Gastroesophageal sphincter (tissue), 4 donors: ENCODE measurements around the gene CLDN4. TPM values are rescaled to one million over a fixed set of nuclear protein-coding genes. Genes with fewer than 3 reads are reported as not detected.
A peak's percentile ranks its signal among the peaks of the same experiment; 100 is the strongest.

Experiments
- ATAC-seq: fragments of 150-250 bp; one replicate; pipeline ENCODE4 v1.9.1; 2016; ENCODE audit warnings: mild to moderate bottlenecking, moderate library complexity
- H3K27ac ChIP-seq, 4 donors: fragments of 200-600 bp; sonication (generic) in 3 of 4; 1 replicate in 3 of 4; 2 replicates in 1 of 4; pipeline ENCODE4 v1.5.1; 2016 to 2019
- H3K27me3 ChIP-seq: fragments of 200-600 bp; sonication (generic); one replicate; pipeline ENCODE4 v1.5.1; 2019
- H3K36me3 ChIP-seq, 2 donors: fragments of 200-600 bp; sonication (generic); one replicate each; pipeline ENCODE4 v1.5.1; 2019; ENCODE audit warnings: control low read depth in 1 of 2
- H3K4me1 ChIP-seq, 3 donors: fragments of 200-600 bp; sonication (generic); 1 replicate in 2 of 3; 2 replicates in 1 of 3; pipeline ENCODE4 v1.5.1; 2016 to 2019; ENCODE audit warnings: control low read depth in 2 of 3
- H3K4me3 ChIP-seq, 2 donors: fragments of 200-600 bp; sonication (generic); one replicate each; pipeline ENCODE4 v1.5.1; 2019; ENCODE audit warnings: mild to moderate bottlenecking in 1 of 2, moderate library complexity in 1 of 2
- H3K9me3 ChIP-seq, 3 donors: fragments of 200-600 bp; sonication (generic); one replicate each; pipeline ENCODE4 v1.5.1; 2017 to 2019; ENCODE audit warnings: control low read depth in 2 of 3
- EP300 ChIP-seq: sonication (generic); formaldehyde crosslinking; IDR thresholded peaks from one replicate; pipeline ENCODE4 v1.6.1; 2017; ENCODE audit warnings: antibody characterized with exemption, mild to moderate bottlenecking
- POLR2A ChIP-seq, 2 donors: fragments of 450-650 bp; IDR thresholded peaks; one replicate each; pipeline ENCODE4 v1.6.1; 2017; ENCODE audit warnings: antibody characterized with exemption in 2 of 2, mild to moderate bottlenecking in 2 of 2, moderate library complexity in 1 of 2
- POLR2AphosphoS5 ChIP-seq: sonication (generic); formaldehyde crosslinking; IDR thresholded peaks from one replicate; pipeline ENCODE4 v1.6.1; 2017; ENCODE audit warnings: antibody characterized with exemption
- WGBS, 2 donors: methylation state at CpG; one replicate each; pipeline ENCODE4 v1.1.5; 2018; ENCODE audit warnings: low coverage in 1 of 2; 5-methylcytosine and 5-hydroxymethylcytosine counted together
- total RNA-seq, 4 donors: library from RNA; depleted of rRNA; stranded (reverse); fragments of >200 nt; gene quantifications; one replicate each; pipeline ENCODE4 v1.1.0, GENCODE V29; 2016
- TF ChIP-seq, protein P1 (sequence below), 4 experiments: fragments of 200-600 bp in 2 of 4; fragments of 450-650 bp in 2 of 4; sonication (generic) in 1 of 4; IDR thresholded peaks; one replicate each; pipeline ENCODE4 v1.5.1; 2017 to 2019; ENCODE audit warnings: antibody characterized with exemption in 4 of 4, mild to moderate bottlenecking in 2 of 4, moderate library complexity in 2 of 4

Gene CLDN4
- total RNA-seq, 4 donors from 2014 or later, result 0.54 to 16.8 (median 0.79) TPM

DNA sequence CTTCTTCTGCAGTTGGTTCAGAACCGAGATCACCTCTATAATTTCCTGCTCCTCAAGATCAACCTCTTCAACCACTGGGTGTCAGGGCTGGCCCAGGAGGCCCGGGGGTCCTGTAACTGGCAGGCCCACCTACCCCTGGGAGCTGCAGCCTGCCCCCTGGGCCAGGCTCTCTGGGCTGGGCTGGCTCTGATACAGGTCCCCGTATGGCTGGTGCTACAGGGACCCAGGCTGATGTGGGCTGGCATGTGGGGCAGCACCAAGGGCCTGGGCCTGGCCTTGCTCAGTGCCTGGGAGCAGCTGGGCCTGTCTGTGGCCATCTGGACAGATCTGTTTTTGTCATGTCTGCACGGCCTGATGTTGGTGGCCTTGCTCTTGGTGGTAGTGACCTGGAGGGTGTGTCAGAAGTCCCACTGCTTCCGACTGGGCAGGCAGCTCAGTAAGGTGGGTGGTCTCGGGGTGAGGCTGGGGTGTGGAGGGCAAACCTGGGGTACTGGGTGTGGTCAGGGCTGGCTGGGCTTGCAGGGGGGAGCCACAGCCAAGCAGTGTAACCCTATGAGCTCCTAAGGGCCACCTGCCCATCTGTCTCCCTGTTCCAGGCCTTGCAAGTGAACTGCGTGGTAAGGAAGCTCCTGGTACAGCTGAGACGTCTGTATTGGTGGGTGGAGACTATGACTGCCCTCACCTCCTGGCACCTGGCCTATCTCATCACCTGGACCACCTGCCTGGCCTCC lies 34.4 kb downstream of the CLDN4 start:
- Histone ChIP-seq H3K27ac (no peak overlapping the region), H3K36me3 (no peaks in the 10 kb centered on the region), H3K9me3 (no peaks in the 10 kb centered on the region), H3K27me3 (no peaks in the 10 kb centered on the region), H3K4me1 (peaks cover 0 to 17% (median 13%) of the 10 kb centered on the region in 3 donors), H3K4me3 (no peak overlapping the region)
- ATAC-seq, result no peak
- TF ChIP-seq EP300 (no peak), POLR2AphosphoS5 (no peak), POLR2A (IDR thresholded peaks at IDR 0.05) (no peak)
- TF ChIP-seq, protein P1, sequence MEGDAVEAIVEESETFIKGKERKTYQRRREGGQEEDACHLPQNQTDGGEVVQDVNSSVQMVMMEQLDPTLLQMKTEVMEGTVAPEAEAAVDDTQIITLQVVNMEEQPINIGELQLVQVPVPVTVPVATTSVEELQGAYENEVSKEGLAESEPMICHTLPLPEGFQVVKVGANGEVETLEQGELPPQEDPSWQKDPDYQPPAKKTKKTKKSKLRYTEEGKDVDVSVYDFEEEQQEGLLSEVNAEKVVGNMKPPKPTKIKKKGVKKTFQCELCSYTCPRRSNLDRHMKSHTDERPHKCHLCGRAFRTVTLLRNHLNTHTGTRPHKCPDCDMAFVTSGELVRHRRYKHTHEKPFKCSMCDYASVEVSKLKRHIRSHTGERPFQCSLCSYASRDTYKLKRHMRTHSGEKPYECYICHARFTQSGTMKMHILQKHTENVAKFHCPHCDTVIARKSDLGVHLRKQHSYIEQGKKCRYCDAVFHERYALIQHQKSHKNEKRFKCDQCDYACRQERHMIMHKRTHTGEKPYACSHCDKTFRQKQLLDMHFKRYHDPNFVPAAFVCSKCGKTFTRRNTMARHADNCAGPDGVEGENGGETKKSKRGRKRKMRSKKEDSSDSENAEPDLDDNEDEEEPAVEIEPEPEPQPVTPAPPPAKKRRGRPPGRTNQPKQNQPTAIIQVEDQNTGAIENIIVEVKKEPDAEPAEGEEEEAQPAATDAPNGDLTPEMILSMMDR (IDR thresholded peaks at IDR 0.05), result no peak
- 92% methylated on average over 3 of the region's 8 CpGs; no CpG with 5 or more reads in 1 of the 2 donors for WGBS, 2 donors

DNA sequence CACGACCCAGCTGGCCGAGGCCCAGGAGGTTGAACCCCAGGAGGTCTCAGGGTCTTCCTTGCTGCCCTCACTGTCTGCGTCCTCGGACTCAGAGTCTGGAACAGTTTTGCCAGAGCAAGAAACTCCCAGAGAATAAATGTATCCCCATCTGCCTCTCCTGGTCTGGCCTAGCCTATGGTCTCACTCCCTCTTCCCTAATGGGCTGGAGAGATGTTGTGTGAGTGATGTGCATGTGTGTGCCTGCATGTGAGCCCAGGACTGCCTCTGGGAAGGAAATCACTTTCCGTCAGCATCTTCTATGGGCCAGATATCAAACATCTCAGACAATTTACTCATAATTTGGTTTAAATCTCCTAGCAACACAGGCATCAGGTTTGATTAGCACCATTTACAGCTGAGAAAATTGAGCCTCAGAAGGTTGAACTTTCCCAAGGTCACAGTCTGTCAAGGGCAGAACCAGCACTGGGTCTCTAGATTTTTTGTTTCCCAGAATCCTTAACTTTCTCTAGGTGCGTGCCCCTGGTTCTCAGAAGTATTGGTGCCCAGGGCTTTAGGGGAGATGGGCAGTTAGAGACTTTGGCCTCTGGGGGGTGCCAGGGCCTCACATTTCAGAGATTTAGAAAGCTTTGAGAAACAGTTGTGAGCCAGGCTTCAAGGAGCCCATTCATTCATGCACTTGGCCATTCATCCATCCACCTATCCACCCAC lies 35.1 kb downstream of the CLDN4 start:
- H3K4me3 ChIP-seq, result no peak overlapping the region
- H3K27me3 ChIP-seq, result no peaks in the 10 kb centered on the region
- no peaks in the 10 kb centered on the region for H3K36me3 ChIP-seq
- peaks cover 0 to 25% (median 20%) of the 10 kb centered on the region in 3 donors for H3K4me1 ChIP-seq
- no peak overlapping the region for H3K27ac ChIP-seq
- ATAC-seq, result peak; percentile 65
- TF ChIP-seq POLR2A (IDR thresholded peaks at IDR 0.05), result no peak
- no peak for TF ChIP-seq EP300
- TF ChIP-seq, protein P1 (IDR thresholded peaks at IDR 0.05), result peak in 3 of 4 experiments; percentile 77 to 82 (median 80)
- WGBS, 2 donors, result 56 to 58% methylated on average over 2 to 5 of the region's 6 CpGs
- no peaks in the 10 kb centered on the region for H3K9me3 ChIP-seq

DNA sequence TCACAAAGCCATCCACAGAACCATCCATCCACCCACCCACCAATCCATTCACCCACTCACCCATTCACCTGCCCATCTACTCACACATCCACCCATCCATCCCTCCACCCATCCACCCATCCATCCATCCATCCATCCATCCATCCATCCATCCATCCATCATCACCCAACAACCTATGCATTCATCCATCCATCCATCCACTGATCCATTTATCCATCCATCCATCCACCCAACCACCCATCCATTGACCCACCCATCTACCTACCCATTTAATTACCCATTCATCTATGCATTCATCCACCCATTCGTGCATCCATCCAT lies 35.6 kb downstream of the CLDN4 start:
- no peak for ATAC-seq
- WGBS, 2 donors, result 100% methylated on average over 1 of the region's 1 CpG

DNA sequence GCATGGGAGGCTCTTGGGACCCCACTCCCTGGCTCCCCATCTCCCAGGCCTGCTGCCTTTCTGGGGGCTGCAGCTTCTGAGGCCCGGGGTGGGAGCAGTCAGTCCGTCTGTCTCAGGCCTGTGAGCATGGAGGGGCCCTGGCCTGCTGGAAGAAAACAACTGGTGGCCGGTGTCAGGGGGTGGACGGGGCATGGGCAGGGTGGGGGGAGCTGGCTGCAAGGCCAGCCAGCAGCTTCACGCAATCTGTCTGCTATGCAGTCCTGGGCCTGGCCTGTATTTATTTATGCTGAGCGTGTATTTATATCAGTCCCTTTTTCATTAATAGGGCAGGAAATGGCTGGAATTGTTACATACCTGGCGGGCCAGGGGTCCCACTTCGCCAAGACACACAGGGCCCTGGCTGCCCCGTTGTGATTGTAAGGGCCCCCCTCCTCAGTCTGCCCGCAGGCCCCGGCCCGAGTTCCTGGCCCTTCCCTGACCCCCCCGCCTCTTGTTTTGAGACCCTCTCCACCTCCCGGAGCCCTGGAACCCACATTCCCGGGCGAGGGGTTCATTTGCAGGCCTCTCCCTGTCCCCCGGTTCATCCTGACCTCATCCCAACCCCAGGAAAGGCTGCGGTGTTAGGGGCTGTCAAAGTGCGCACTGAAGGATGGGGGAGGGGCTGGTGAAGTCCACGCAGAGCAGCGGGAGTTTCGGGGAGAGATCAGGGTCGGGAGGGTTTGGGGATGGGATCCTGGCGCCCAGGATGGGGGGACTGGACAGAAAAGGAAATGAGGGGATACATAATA lies 38.4 kb downstream of the CLDN4 start:
- Histone ChIP-seq H3K27ac (peak overlapping the region in 3 of 4 donors; percentile 47 to 72 (median 53)), H3K27me3 (no peaks in the 10 kb centered on the region), H3K4me3 (no peak overlapping the region), H3K9me3 (no peaks in the 10 kb centered on the region), H3K4me1 (peaks cover 0 to 40% (median 31%) of the 10 kb centered on the region in 3 donors), H3K36me3 (no peaks in the 10 kb centered on the region)
- WGBS, 2 donors, result 34% methylated on average over 7 of the region's 24 CpGs; no CpG with 5 or more reads in 1 of the 2 donors
- TF ChIP-seq, protein P1 (IDR thresholded peaks at IDR 0.05), result no peak
- TF ChIP-seq POLR2AphosphoS5 (no peak), EP300 (no peak), POLR2A (IDR thresholded peaks at IDR 0.05) (no peak)
- ATAC-seq, result peak; percentile 65

More for the DNA sequence above, 35.6 kb downstream of the CLDN4 start:
- H3K9me3 ChIP-seq, result no peaks in the 10 kb centered on the region
- H3K27me3 ChIP-seq, result no peaks in the 10 kb centered on the region
- H3K4me1 ChIP-seq, result peaks cover 0 to 30% (median 25%) of the 10 kb centered on the region in 3 donors
- no peaks in the 10 kb centered on the region for H3K36me3 ChIP-seq
- H3K4me3 ChIP-seq, result no peak overlapping the region
- TF ChIP-seq EP300 (no peak), POLR2A (IDR thresholded peaks at IDR 0.05) (no peak), POLR2AphosphoS5 (no peak)
- TF ChIP-seq, protein P1 (IDR thresholded peaks at IDR 0.05), result no peak
- H3K27ac ChIP-seq, result no peak overlapping the region
